Measurements from ENCODE around the gene CLDN34. TPM values are rescaled to one million over a fixed set of nuclear protein-coding genes. Genes with fewer than 3 reads are reported as not detected.

The CLDN34 gene
- not detected for total RNA-seq

DNA sequence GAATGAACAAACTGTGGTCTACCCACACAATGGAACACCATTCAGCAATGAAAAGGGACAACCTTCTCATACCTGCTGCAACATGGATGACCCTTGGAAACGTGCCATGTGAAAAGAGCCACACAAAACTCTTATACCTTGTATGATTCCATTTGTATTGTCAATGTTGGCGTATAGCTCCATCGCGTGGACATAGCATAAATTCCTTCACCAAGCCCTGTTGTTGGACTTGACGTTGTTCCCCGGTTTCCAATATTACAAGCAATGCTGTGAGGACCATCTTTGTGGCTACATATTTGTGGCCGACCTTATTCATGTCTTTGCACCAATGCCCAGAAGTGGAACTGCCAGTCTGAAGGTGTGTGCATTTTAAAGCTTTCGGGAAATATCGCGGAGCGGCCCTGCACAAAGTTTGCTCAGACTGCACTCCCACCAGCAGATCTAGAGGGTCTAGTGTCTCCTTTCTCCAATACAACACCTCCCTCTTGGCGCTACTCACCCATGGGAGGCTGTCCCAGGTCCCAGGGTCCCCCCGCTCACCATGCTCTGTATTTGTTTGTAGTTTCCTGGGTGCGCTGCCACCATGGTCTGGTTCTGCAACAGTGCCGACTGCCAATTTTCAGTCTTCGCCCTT is at the start of gene CLDN34:
TSS of gene CLDN34 (plus strand) at position 584 of the 634 bp plus-strand sequence. CDS start at position 584, 0 bp downstream.
- no peaks in the 10 kb centered on the region for H3K36me3 ChIP-seq
- H3K27me3 ChIP-seq (replicated peaks; ENCODE audit: insufficient read depth), result no peaks in the 10 kb centered on the region
- ATAC-seq (ENCODE audit: insufficient number of reproducible peaks, low FRiP score, low read depth) (no peak), DNase-seq (ENCODE audit: low spot score) (no peak)
- TF ChIP-seq, protein P1, sequence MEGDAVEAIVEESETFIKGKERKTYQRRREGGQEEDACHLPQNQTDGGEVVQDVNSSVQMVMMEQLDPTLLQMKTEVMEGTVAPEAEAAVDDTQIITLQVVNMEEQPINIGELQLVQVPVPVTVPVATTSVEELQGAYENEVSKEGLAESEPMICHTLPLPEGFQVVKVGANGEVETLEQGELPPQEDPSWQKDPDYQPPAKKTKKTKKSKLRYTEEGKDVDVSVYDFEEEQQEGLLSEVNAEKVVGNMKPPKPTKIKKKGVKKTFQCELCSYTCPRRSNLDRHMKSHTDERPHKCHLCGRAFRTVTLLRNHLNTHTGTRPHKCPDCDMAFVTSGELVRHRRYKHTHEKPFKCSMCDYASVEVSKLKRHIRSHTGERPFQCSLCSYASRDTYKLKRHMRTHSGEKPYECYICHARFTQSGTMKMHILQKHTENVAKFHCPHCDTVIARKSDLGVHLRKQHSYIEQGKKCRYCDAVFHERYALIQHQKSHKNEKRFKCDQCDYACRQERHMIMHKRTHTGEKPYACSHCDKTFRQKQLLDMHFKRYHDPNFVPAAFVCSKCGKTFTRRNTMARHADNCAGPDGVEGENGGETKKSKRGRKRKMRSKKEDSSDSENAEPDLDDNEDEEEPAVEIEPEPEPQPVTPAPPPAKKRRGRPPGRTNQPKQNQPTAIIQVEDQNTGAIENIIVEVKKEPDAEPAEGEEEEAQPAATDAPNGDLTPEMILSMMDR (IDR thresholded peaks at IDR 0.05), result no peak
- H3K4me1 ChIP-seq (ENCODE audit: control insufficient read depth in 1 of 2, low read depth in 2 of 2), result no peaks in the 10 kb centered on the region
- H3K4me3 ChIP-seq, result no peak within 1 kb of the TSS
- no peak within 1 kb of the TSS for H3K27ac ChIP-seq
- H3K9me3 ChIP-seq, result no peaks in the 10 kb centered on the region

DNA sequence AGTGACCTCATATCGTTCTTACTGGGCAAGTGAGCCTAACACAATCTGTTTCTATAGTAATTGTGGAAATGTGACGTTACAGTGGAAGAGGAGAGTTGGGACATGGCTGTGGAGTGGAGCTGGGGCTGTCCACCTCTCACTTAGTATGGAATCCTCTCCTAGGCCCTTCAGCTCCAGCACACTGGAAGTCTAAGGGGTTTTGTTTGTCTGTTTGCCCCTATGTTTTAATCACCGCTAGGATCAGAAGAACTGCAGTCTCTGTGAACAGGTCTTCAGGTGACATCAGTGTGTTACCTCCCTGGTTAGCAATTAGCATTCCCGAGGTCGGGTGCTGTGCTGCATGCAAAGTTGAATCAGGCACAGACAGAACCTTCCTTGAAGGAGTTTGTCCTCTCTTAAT is 49.3 kb upstream of the CLDN34 start:
- Histone ChIP-seq H3K4me3 (no peak overlapping the region), H3K4me1 (ENCODE audit: control insufficient read depth in 1 of 2, low read depth in 2 of 2) (no peaks in the 10 kb centered on the region), H3K27ac (no peak overlapping the region), H3K36me3 (no peaks in the 10 kb centered on the region), H3K27me3 (replicated peaks; ENCODE audit: insufficient read depth) (no peaks in the 10 kb centered on the region), H3K9me3 (no peaks in the 10 kb centered on the region)
- TF ChIP-seq, protein P1 (IDR thresholded peaks at IDR 0.05), result no peak
- ATAC-seq (ENCODE audit: insufficient number of reproducible peaks, low FRiP score, low read depth) (no peak), DNase-seq (ENCODE audit: low spot score) (no peak)

- Histone ChIP-seq H3K4me1 (ENCODE audit: control insufficient read depth in 1 of 2, low read depth in 2 of 2) (no peaks in the 10 kb centered on the region), H3K27me3 (replicated peaks; ENCODE audit: insufficient read depth) (no peaks in the 10 kb centered on the region), H3K36me3 (no peaks in the 10 kb centered on the region), H3K27ac (no peak overlapping the region), H3K4me3 (no peak overlapping the region), H3K9me3 (no peaks in the 10 kb centered on the region)
- TF ChIP-seq, protein P1 (IDR thresholded peaks at IDR 0.05), result no peak
- ATAC-seq (ENCODE audit: insufficient number of reproducible peaks, low FRiP score, low read depth) (no peak), DNase-seq (ENCODE audit: low spot score) (no peak)
Measured at GRCh38 chrX:9919632-9920172, 47.5 kb upstream of the CLDN34 start.

- H3K27ac ChIP-seq, result no peak overlapping the region
- DNase-seq (ENCODE audit: low spot score) (no peak), ATAC-seq (ENCODE audit: insufficient number of reproducible peaks, low FRiP score, low read depth) (no peak)
- no peaks in the 10 kb centered on the region for H3K9me3 ChIP-seq
- H3K4me1 ChIP-seq (ENCODE audit: control insufficient read depth in 1 of 2, low read depth in 2 of 2), result no peaks in the 10 kb centered on the region
- no peak overlapping the region for H3K4me3 ChIP-seq
- H3K27me3 ChIP-seq (replicated peaks; ENCODE audit: insufficient read depth), result no peaks in the 10 kb centered on the region
- no peaks in the 10 kb centered on the region for H3K36me3 ChIP-seq
- TF ChIP-seq, protein P1 (IDR thresholded peaks at IDR 0.05), result no peak
Measured at GRCh38 chrX:9921407-9921806, 45.8 kb upstream of the CLDN34 start.

DNA sequence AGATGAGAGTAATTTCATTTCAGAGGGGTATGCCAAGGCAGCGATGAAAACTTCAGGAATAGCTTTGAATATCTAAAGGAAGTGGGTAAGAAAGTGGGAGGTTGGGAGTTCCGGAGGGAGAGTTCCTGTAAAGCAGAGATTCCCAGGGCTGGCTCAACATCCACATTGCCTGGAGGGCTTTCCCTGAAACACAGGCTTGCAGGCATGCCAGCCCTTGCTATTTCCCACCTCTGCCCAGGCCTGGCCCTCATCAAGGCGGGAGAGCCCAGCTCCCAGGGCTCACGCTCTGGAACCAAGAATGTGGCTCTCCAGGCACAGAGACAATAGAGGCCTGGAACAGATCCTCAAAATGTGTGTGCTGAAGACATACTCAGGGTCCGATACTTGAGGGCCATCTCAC is 43.8 kb upstream of the CLDN34 start:
- ATAC-seq (ENCODE audit: insufficient number of reproducible peaks, low FRiP score, low read depth) (no peak), DNase-seq (ENCODE audit: low spot score) (no peak)
- Histone ChIP-seq H3K36me3 (no peaks in the 10 kb centered on the region), H3K27ac (no peak overlapping the region), H3K4me3 (no peak overlapping the region), H3K27me3 (replicated peaks; ENCODE audit: insufficient read depth) (no peaks in the 10 kb centered on the region), H3K9me3 (no peaks in the 10 kb centered on the region), H3K4me1 (ENCODE audit: control insufficient read depth in 1 of 2, low read depth in 2 of 2) (no peaks in the 10 kb centered on the region)
- TF ChIP-seq, protein P1 (IDR thresholded peaks at IDR 0.05), result no peak
